ENCODE data around the gene MTR. TPM values are rescaled to one million over a fixed set of nuclear protein-coding genes. Genes with fewer than 3 reads are reported as not detected.

Gene MTR
- total RNA-seq, 1 experiment from 2014 or later: 14.2 TPM

GRCh38 chr1:236762410-236762809 lies 32.7 kb upstream of the MTR start:
- POLR2A ChIA-PET (ENCODE audit: unreplicated experiment): no interaction called here
- H3K36me3 ChIP-seq (ENCODE audit: low read depth, low read length): no peaks in the 10 kb centered on the region
- intact Hi-C loops (cut with micrococcal nuclease): no loop called here
- H3K9me2 ChIP-seq (replicated peaks; ENCODE audit: low read length): no peaks in the 10 kb centered on the region
- H3F3A ChIP-seq (ENCODE audit: low read length, unreplicated experiment): no peaks in the 10 kb centered on the region
- no peak overlapping the region for H3K27ac ChIP-seq (ENCODE audit: low read length)
- H3K9ac ChIP-seq (ENCODE audit: low read length): no peak overlapping the region
- BruUV-seq (replicated peaks): no TSS peak
- H3K4me3 ChIP-seq (ENCODE audit: low read length): no peak overlapping the region
- H3K27me3 ChIP-seq (ENCODE audit: low read length): peaks cover 36% of the 10 kb centered on the region
- H3K4me1 ChIP-seq (ENCODE audit: insufficient read depth, low read length): no peaks in the 10 kb centered on the region
- no peak for TF ChIP-seq EZH2 (IDR thresholded peaks at IDR 0.05; ENCODE audit: low read length, unreplicated experiment)
- TF ChIP-seq EZH2phosphoT487 (IDR thresholded peaks at IDR 0.05; ENCODE audit: borderline replicate concordance, low read length): no peak
- TF ChIP-seq, protein P1, sequence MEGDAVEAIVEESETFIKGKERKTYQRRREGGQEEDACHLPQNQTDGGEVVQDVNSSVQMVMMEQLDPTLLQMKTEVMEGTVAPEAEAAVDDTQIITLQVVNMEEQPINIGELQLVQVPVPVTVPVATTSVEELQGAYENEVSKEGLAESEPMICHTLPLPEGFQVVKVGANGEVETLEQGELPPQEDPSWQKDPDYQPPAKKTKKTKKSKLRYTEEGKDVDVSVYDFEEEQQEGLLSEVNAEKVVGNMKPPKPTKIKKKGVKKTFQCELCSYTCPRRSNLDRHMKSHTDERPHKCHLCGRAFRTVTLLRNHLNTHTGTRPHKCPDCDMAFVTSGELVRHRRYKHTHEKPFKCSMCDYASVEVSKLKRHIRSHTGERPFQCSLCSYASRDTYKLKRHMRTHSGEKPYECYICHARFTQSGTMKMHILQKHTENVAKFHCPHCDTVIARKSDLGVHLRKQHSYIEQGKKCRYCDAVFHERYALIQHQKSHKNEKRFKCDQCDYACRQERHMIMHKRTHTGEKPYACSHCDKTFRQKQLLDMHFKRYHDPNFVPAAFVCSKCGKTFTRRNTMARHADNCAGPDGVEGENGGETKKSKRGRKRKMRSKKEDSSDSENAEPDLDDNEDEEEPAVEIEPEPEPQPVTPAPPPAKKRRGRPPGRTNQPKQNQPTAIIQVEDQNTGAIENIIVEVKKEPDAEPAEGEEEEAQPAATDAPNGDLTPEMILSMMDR (conservative IDR thresholded peaks at IDR 0.05; ENCODE audit: low read depth, low read length): no peak
- no peaks in the 10 kb centered on the region for H3K9me3 ChIP-seq (ENCODE audit: low read length)
- H2AFZ ChIP-seq (ENCODE audit: low read length): no peak overlapping the region
- no peak overlapping the region for H3K4me2 ChIP-seq (ENCODE audit: low read length)
- CTCF ChIA-PET: no interaction called here
- H3K79me2 ChIP-seq (ENCODE audit: low read length): no peaks in the 10 kb centered on the region
- no peak for DNase-seq
- no peaks in the 10 kb centered on the region for H4K20me1 ChIP-seq (ENCODE audit: low read length)
- ATAC-seq: no peak

DNA sequence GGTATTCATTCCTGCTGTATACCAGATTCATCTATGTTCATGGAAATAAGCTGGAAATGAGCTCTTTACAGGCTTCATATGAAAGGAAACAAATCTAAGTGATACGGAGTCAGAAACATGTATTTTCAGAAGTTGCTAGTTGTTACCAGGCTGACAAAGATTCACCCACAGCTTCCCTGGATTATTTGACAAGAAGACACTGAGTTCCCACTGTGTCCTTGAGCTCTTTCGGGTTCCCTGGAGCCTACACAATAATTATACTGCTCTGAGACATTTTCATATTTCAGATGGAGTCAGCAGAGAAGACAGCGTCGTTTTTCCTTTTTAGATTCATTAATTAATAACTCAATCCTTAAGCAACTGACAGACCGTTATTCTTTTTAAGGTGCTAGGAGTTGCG lies 29.3 kb upstream of the MTR start:
- H3K9me3 ChIP-seq (ENCODE audit: low read length): no peaks in the 10 kb centered on the region
- H2AFZ ChIP-seq (ENCODE audit: low read length): no peak overlapping the region
- H3K27me3 ChIP-seq (ENCODE audit: low read length): peaks cover 54% of the 10 kb centered on the region
- TF ChIP-seq, protein P1 (conservative IDR thresholded peaks at IDR 0.05; ENCODE audit: low read depth, low read length): no peak
- TF ChIP-seq EZH2 (IDR thresholded peaks at IDR 0.05; ENCODE audit: low read length, unreplicated experiment): no peak
- no peak for TF ChIP-seq EZH2phosphoT487 (IDR thresholded peaks at IDR 0.05; ENCODE audit: borderline replicate concordance, low read length)
- H3K9me2 ChIP-seq (replicated peaks; ENCODE audit: low read length): no peaks in the 10 kb centered on the region
- no peak overlapping the region for H3K9ac ChIP-seq (ENCODE audit: low read length)
- H3K4me2 ChIP-seq (ENCODE audit: low read length): no peak overlapping the region
- no peaks in the 10 kb centered on the region for H3K4me1 ChIP-seq (ENCODE audit: insufficient read depth, low read length)
- BruUV-seq (replicated peaks): no TSS peak
- no peaks in the 10 kb centered on the region for H3K36me3 ChIP-seq (ENCODE audit: low read depth, low read length)
- ATAC-seq: no peak
- POLR2A ChIA-PET (ENCODE audit: unreplicated experiment): no interaction called here
- no peak overlapping the region for H3K27ac ChIP-seq (ENCODE audit: low read length)
- no peaks in the 10 kb centered on the region for H3K79me2 ChIP-seq (ENCODE audit: low read length)
- H4K20me1 ChIP-seq (ENCODE audit: low read length): no peaks in the 10 kb centered on the region
- no peak overlapping the region for H3K4me3 ChIP-seq (ENCODE audit: low read length)
- CTCF ChIA-PET: no interaction called here
- intact Hi-C loops (cut with micrococcal nuclease): no loop called here
- no peaks in the 10 kb centered on the region for H3F3A ChIP-seq (ENCODE audit: low read length, unreplicated experiment)
- no peak for DNase-seq

- ChIA-PET POLR2A (ENCODE audit: unreplicated experiment) (no interaction called here), CTCF (no interaction called here)
- no TSS peak for BruUV-seq (replicated peaks)
- H3K79me2 ChIP-seq (ENCODE audit: low read length): no peaks in the 10 kb centered on the region
- H3K27ac ChIP-seq (ENCODE audit: low read length): no peak overlapping the region
- H3K4me3 ChIP-seq (ENCODE audit: low read length): no peak overlapping the region
- no peak overlapping the region for H2AFZ ChIP-seq (ENCODE audit: low read length)
- peaks cover 59% of the 10 kb centered on the region for H3K27me3 ChIP-seq (ENCODE audit: low read length)
- H3K9ac ChIP-seq (ENCODE audit: low read length): no peak overlapping the region
- intact Hi-C loops (cut with micrococcal nuclease): no loop called here
- DNase-seq (no peak), ATAC-seq (no peak)
- no peaks in the 10 kb centered on the region for H3K36me3 ChIP-seq (ENCODE audit: low read depth, low read length)
- no peak overlapping the region for H3K4me2 ChIP-seq (ENCODE audit: low read length)
- H3K9me2 ChIP-seq (replicated peaks; ENCODE audit: low read length): no peaks in the 10 kb centered on the region
- H3K9me3 ChIP-seq (ENCODE audit: low read length): no peaks in the 10 kb centered on the region
- H3K4me1 ChIP-seq (ENCODE audit: insufficient read depth, low read length): no peaks in the 10 kb centered on the region
- TF ChIP-seq EZH2phosphoT487 (IDR thresholded peaks at IDR 0.05; ENCODE audit: borderline replicate concordance, low read length): no peak
- H3F3A ChIP-seq (ENCODE audit: low read length, unreplicated experiment): no peaks in the 10 kb centered on the region
- H4K20me1 ChIP-seq (ENCODE audit: low read length): no peaks in the 10 kb centered on the region
These were observed 28.6 kb upstream of the MTR start for GRCh38 chr1:236766506-236766905.
